Measurements from ENCODE around the gene CD101. TPM values are rescaled to one million over a fixed set of nuclear protein-coding genes. Genes with fewer than 3 reads are reported as not detected.

The CD101 gene
- total and polyA plus RNA-seq, 2 of the 8 experiments (the other 6 are each of a cell fraction or from before 2014, with no cell fraction given), result 1.1 to 1.2 TPM

- no peak for TF ChIP-seq POU5F1 (IDR thresholded peaks at IDR 0.05; ENCODE audit: low read depth, low read length)
- no peak for TF ChIP-seq HDAC6 (IDR thresholded peaks at IDR 0.05; ENCODE audit: low read depth, low read length)
- TF ChIP-seq, protein P1, sequence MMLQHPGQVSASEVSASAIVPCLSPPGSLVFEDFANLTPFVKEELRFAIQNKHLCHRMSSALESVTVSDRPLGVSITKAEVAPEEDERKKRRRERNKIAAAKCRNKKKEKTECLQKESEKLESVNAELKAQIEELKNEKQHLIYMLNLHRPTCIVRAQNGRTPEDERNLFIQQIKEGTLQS (IDR thresholded peaks at IDR 0.05; ENCODE audit: insufficient read depth, low read depth, low read length), result no peak
- no peak for TF ChIP-seq RBBP5 (IDR thresholded peaks at IDR 0.05; ENCODE audit: borderline replicate concordance, low read depth, low read length)
- TF ChIP-seq RAD21 (IDR thresholded peaks at IDR 0.05 in 1 of 2, conservative IDR thresholded peaks at IDR 0.05 in 1 of 2; ENCODE audit: low read depth in 2 of 2, low read length in 2 of 2), result no peak
Observed at GRCh38 chr1:117003223-117003875, 1.8 kb downstream of the CD101 start (continued).
